Measurements from ENCODE around the gene EDNRB. TPM values are rescaled to one million over a fixed set of nuclear protein-coding genes. Genes with fewer than 3 reads are reported as not detected.

The EDNRB gene
- total RNA-seq, 1 experiment from 2014 or later, result 0.22 TPM

GRCh38 chr13:77904031-77904430 lies 14.6 kb downstream of the EDNRB start:
- TF ChIP-seq CEBPB (IDR thresholded peaks at IDR 0.05; ENCODE audit: low read depth), result no peak
- TF ChIP-seq ELF1 (IDR thresholded peaks at IDR 0.05; ENCODE audit: borderline replicate concordance, low read depth), result no peak
- no peak for TF ChIP-seq SRF (IDR thresholded peaks at IDR 0.05; ENCODE audit: low read depth)
- no peak for TF ChIP-seq TCF7L2 (IDR thresholded peaks at IDR 0.05; ENCODE audit: borderline replicate concordance, extremely low read depth, insufficient read depth, insufficient read length)
- ChIA-PET POLR2A (no interaction called here), CTCF (no interaction called here), RAD21 (ENCODE audit: low non-redundant PET in 1 of 2, low total read pairs in 2 of 2, uncharacterized antibody in 2 of 2, unreplicated experiment in 2 of 2) (no interaction called here)
- Histone ChIP-seq H3K79me2 (ENCODE audit: insufficient read depth, low read length) (no peaks in the 10 kb centered on the region), H3K27ac (ENCODE audit: low read depth, low read length) (no peak overlapping the region), H3K4me3 (replicated peaks in 1 of 2; ENCODE audit: low read depth in 1 of 2, low read length in 2 of 2) (no peak overlapping the region), H3K36me3 (ENCODE audit: control insufficient read depth in 1 of 2, insufficient read depth in 2 of 2, low read length in 2 of 2) (no peaks in the 10 kb centered on the region), H3K9ac (ENCODE audit: low read length) (no peak overlapping the region), H3K9me3 (ENCODE audit: control insufficient read depth in 1 of 2, insufficient read depth in 1 of 2, low read depth in 1 of 2, low read length in 2 of 2) (peaks cover 0 to 8% of the 10 kb centered on the region in 2 experiments; a peak in 2 of 4 replicates), H3K4me2 (ENCODE audit: low read length) (no peak overlapping the region), H3K27me3 (ENCODE audit: insufficient read depth, low read length) (no peaks in the 10 kb centered on the region), H2AFZ (ENCODE audit: low read depth, low read length, poor library complexity, severe bottlenecking) (no peak overlapping the region), H4K20me1 (ENCODE audit: insufficient read depth) (no peaks in the 10 kb centered on the region), H3K4me1 (ENCODE audit: control insufficient read depth in 1 of 2, insufficient read depth in 2 of 2, low read length in 2 of 2) (no peaks in the 10 kb centered on the region), H3K9me2 (ENCODE audit: insufficient read depth) (no peaks in the 10 kb centered on the region)
- no TSS peak for BruUV-seq (replicated peaks)
- ATAC-seq, result no peak
- no peak for DNase-seq (ENCODE audit: low read depth, low spot score)
- intact Hi-C loops (cut with micrococcal nuclease), result no loop called here

- no peak for TF ChIP-seq CTCF (IDR thresholded peaks at IDR 0.05 in 2 of 3, conservative IDR thresholded peaks at IDR 0.05 in 1 of 3; ENCODE audit: borderline replicate concordance in 1 of 3, insufficient read depth in 1 of 3, low read depth in 2 of 3, low read length in 2 of 3)
- TF ChIP-seq POLR2A (IDR thresholded peaks at IDR 0.05; ENCODE audit: borderline replicate concordance, extremely low read depth, insufficient read depth, insufficient read length), result no peak
- TF ChIP-seq FOSL1 (IDR thresholded peaks at IDR 0.05; ENCODE audit: low read depth), result no peak
- TF ChIP-seq TCF7L2 (IDR thresholded peaks at IDR 0.05; ENCODE audit: borderline replicate concordance, extremely low read depth, insufficient read depth, insufficient read length), result no peak
- no peak for TF ChIP-seq ZBTB33 (IDR thresholded peaks at IDR 0.05; ENCODE audit: extremely low read depth, insufficient replicate concordance, low read length)
- no peak for TF ChIP-seq CEBPB (IDR thresholded peaks at IDR 0.05; ENCODE audit: low read depth)
- TF ChIP-seq EZH2 (IDR thresholded peaks at IDR 0.05), result no peak
- TF ChIP-seq POLR2AphosphoS5 (IDR thresholded peaks at IDR 0.05; ENCODE audit: low read depth, low read length), result no peak
- no TSS peak for BruUV-seq (replicated peaks)
- ChIA-PET CTCF (no interaction called here), POLR2A (no interaction called here), RAD21 (ENCODE audit: low non-redundant PET in 1 of 2, low total read pairs in 2 of 2, uncharacterized antibody in 2 of 2, unreplicated experiment in 2 of 2) (no interaction called here)
- Histone ChIP-seq H3K4me3 (replicated peaks in 1 of 2; ENCODE audit: low read depth in 1 of 2, low read length in 2 of 2) (no peak overlapping the region), H3K79me2 (ENCODE audit: insufficient read depth, low read length) (no peaks in the 10 kb centered on the region), H3K9ac (ENCODE audit: low read length) (no peak overlapping the region), H4K20me1 (ENCODE audit: insufficient read depth) (no peaks in the 10 kb centered on the region), H3K9me3 (ENCODE audit: control insufficient read depth in 1 of 2, insufficient read depth in 1 of 2, low read depth in 1 of 2, low read length in 2 of 2) (peaks cover 0 to 8% of the 10 kb centered on the region in 2 experiments; a peak in 2 of 4 replicates), H3K36me3 (ENCODE audit: control insufficient read depth in 1 of 2, insufficient read depth in 2 of 2, low read length in 2 of 2) (no peaks in the 10 kb centered on the region), H3K9me2 (ENCODE audit: insufficient read depth) (no peaks in the 10 kb centered on the region), H3K4me2 (ENCODE audit: low read length) (no peak overlapping the region), H3K4me1 (ENCODE audit: control insufficient read depth in 1 of 2, insufficient read depth in 2 of 2, low read length in 2 of 2) (no peaks in the 10 kb centered on the region), H3K27me3 (ENCODE audit: insufficient read depth, low read length) (no peaks in the 10 kb centered on the region), H3K27ac (ENCODE audit: low read depth, low read length) (no peak overlapping the region), H2AFZ (ENCODE audit: low read depth, low read length, poor library complexity, severe bottlenecking) (no peak overlapping the region)
- DNase-seq (ENCODE audit: low read depth, low spot score), result no peak
- intact Hi-C loops (cut with micrococcal nuclease), result no loop called here
- no peak for ATAC-seq
These were observed 15.2 kb downstream of the EDNRB start for GRCh38 chr13:77903435-77903834.

Data from HCT116 (cell line).